Caki2 (cell line): Measurements from ENCODE around the gene SEPHS2. TPM values are rescaled to one million over a fixed set of nuclear protein-coding genes. Genes with fewer than 3 reads are reported as not detected.
A peak's percentile ranks its signal among the peaks of the same experiment; 100 is the strongest.
"Not testable (repeated sequence)": the region's sequence is repeated elsewhere in the genome, so short reads cannot be mapped to it uniquely, and the experiment has no call there.

ENCODE experiments used
- DNase-seq: peaks from one replicate; pipeline ENCODE4 v3.0.0-alpha.2; 2015; ENCODE audit warnings: low read depth
- in situ Hi-C: cut with HindIII; loops from 2 replicates; pipeline ENCODE4 v1.10.0; 2016; ENCODE audit warnings: low sequenced_read_pairs, low pct_unique_long_range_greater_than_20kb, mixed read lengths
- total RNA-seq: library from RNA; depleted of rRNA; stranded (reverse); fragments of >200 nt; shearing (Covaris generic); gene quantifications from 2 replicates; pipeline ENCODE4 v1.2.3, GENCODE V29; 2014; ENCODE audit warnings: low replicate concordance

SEPHS2 gene
- total RNA-seq, 1 experiment from 2014 or later, result 127 TPM

GRCh38 chr16:30473231-30474073, 27.8 kb upstream of the SEPHS2 start:
- DNase-seq, result no peak
- in situ Hi-C loops, result no loop called here

GRCh38 chr16:30472328-30472942, 26.8 kb upstream of the SEPHS2 start, which contains the start of gene ITGAL:
Gene ITGAL (plus strand): TSS chr16:30472742. CDS start chr16:30472838, 96 bp downstream.
- in situ Hi-C loops, result no loop called here
- DNase-seq, result no peak

- in situ Hi-C loops, result no loop called here
- DNase-seq, result no peak
Observed at GRCh38 chr16:30470632-30470995, 24.9 kb upstream of the SEPHS2 start.

- in situ Hi-C loops, result no loop called here
- no peak for DNase-seq
Observed at GRCh38 chr16:30470170-30470512, 24.5 kb upstream of the SEPHS2 start.

DNA sequence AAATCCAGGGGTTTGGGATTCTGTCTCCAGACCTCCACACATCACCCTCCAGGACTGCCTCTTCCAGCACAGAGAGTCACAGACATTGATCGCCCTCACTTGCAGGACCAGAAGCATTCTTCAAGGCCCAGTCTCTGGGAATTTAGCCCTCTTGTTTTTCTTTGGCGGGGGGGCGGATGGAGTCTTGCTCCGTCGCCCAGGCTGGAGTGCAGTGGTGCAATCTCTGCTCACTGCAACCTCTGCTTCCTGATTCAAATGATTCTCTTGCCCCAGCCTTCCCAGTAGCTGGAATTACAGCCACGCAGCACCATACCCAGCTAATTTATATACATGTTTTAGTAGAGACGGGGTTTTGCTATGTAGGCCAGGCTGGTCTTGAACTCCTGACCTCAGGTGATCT, 18.4 kb upstream of the SEPHS2 start:
- DNase-seq, result no peak
- in situ Hi-C loops, result no loop called here

GRCh38 chr16:30461426-30461825, 15.8 kb upstream of the SEPHS2 start:
- in situ Hi-C loops, DNase-seq: not testable (repeated sequence)

DNA sequence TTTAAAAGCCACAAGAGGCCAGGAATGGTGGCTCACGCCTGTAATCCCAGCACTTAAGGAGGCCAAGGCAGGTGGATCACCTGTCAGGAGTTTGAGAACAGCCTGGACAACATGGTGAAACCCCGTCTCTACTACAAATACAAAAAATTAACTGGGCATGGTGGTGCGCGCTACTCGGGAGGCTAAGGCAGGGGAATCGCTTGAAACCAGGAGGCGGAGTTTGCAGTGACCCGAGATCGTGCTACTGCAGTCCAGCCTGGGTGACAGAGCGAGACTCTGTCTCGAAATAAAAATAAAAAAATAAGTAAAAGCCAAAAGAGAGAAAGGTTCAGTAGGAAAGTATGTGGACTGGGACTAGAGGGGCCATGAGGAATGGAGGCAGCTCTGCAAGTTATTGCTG, 13.8 kb upstream of the SEPHS2 start:
- in situ Hi-C loops, result no loop called here
- DNase-seq, result no peak

DNA sequence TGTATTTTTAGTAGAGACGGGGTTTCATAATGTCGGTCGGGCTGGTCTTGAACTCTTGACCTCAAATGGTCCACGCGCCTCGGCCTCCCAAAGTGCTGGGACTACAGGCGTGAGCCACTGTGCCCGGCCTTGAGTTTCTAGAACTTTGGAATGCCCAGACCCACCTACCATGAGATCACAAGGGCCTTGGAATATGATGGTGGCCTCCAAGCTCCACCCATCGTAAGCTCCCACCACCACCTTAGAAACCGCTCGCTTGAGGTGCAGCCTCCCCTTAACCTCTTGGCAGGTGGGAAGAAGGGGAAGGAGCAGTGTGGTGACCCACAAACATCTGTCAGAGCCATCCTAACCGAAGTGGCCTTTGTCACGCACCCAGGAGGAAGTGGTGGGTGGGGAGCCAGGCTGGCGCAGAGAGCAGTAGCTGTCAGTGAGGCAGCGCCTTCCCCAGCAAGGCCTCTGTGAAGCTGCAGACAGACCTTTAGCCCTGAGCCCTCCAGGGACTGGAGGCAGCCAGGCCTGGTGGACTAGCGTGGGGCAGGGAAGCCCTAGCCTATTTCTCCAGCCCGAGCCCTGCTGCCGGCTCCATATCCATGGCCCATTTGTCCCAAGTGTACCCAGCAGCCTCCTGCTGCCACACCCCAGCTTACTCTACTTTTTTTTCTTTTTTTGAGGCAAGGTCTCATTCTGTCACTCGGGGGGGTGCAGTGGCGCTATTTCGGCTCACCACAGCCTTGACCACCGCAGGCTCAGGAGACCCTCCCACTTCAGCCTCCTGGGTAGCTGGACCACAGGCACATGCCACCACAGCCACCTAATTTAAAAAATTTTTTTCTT, 13.1 kb upstream of the SEPHS2 start:
- in situ Hi-C loops, result no loop called here
- no peak for DNase-seq

GRCh38 chr16:30457743-30458560, 12.3 kb upstream of the SEPHS2 start:
- DNase-seq, result no peak
- in situ Hi-C loops, result no loop called here

DNA sequence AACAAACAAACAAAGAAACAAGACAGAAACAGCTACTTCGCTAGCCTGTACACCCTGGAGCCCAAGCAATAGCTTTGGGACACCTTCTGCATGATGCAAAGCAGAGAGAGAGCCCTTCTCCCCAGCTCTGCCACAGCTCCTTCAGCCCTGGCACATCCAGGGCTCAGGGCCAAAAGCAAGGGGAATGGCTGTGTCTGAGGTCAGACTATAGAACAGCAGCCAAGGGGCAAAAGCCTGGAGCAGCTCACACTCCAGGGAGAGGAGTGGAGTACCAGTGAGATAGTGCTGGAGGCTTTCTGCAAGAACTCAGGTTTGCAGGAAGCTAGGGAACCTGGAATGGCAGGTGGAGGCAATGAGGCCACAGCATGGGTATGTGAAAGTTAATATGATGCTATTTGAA, 11.6 kb upstream of the SEPHS2 start:
- DNase-seq, result no peak

GRCh38 chr16:30456302-30456701, 10.6 kb upstream of the SEPHS2 start:
- DNase-seq, result no peak
- in situ Hi-C loops, result no loop called here

More for the DNA sequence above, 11.6 kb upstream of the SEPHS2 start:
- in situ Hi-C loops, result no loop called here

- in situ Hi-C loops, DNase-seq: not testable (repeated sequence)
Observed at GRCh38 chr16:30452709-30453580, 7.3 kb upstream of the SEPHS2 start.

DNA sequence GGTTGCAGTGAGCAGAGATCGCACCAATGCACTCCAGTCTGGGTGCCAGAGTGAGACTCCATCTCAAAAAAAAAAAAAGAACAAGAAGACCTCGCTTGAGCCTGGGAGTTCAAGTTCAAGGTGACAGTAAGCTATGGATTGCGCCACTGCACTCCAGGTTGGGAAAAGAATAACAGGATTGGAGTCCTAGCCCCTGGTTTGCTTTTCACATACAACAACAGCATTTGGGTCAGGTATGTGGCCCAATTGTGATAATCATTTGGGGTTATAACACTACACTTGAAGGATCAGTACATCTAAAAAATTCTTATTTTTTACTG, 3.4 kb upstream of the SEPHS2 start:
- DNase-seq, result no peak
- in situ Hi-C loops, result loop anchor here (10.0 kb wide), 1 partner anchor 66 kb away; no protein-coding TSS in a partner anchor

DNA sequence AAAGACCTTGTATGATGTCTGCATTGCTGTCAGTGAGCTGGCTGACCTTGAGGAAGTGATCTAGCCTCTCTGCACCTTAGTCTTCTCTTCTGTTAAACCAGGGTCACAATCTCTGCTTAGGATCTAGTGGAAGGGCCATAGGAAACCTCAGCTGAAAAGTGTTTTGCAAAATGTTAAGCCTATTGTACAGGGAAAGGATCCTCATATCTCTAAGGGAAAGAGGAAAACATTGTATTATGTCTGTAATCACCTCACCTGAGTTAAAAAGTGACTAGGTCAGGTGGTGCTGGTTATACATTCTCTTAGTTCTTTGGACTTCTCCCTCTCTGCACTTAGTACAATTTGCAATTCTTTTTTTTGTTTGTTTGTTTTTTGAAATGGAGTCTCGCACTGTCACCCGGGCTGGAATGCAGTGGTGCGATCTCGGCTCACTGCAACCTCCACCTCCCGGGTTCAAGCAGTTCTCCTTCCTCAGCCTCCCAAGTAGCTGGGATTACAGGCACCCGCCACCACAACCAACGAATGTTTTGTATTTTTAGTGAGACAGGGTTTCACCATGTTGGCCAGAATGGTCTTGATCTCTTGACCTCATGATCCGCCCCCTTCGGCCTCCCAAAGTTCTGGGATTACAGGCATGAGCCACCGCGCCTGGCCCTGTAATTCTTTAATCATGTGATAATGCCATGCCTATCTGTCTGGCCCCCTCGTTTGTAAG, 2.0 kb upstream of the SEPHS2 start:
- in situ Hi-C loops, result loop anchor here (10.0 kb wide), 1 partner anchor 67 kb away; no protein-coding TSS in a partner anchor
- peak; percentile 76 for DNase-seq

- in situ Hi-C loops, result loop anchor here (10.0 kb wide), 1 partner anchor 69 kb away; no protein-coding TSS in a partner anchor
- DNase-seq, result no peak
Observed at GRCh38 chr16:30446203-30446595, 525 bp upstream of the SEPHS2 start.

DNA sequence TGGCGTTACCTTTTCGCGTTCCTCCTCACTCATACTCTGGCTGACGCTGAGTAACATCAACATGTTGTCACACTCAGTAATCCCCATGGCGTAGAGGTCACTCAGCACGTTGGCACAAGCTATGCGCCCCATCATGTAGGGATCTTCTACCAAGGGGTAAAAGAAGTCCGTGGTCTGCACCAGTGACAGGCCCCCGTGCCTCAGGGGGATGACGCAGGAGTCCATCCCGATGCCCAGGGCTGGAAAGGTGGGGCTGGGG, 596 bp downstream of the SEPHS2 start:
- DNase-seq, result no peak
- in situ Hi-C loops, result loop anchor here (10.0 kb wide), 1 partner anchor 70 kb away; no protein-coding TSS in a partner anchor
